K562 (cell line): Measurements from ENCODE around the gene NKG7. TPM values are rescaled to one million over a fixed set of nuclear protein-coding genes. Genes with fewer than 3 reads are reported as not detected.

Experiments used
- ARNT ChIP-seq, 2 experiments: fragments of 450-650 bp; IDR thresholded peaks; 2 replicates each; pipeline ENCODE4 v1.6.1; 2016; ENCODE audit warnings: mild to moderate bottlenecking in 1 of 2
- FOXK1 ChIP-seq: sonication (generic); formaldehyde crosslinking; IDR thresholded peaks from 2 replicates; pipeline ENCODE4 v1.8.0; 2022; ENCODE audit warnings: missing genetic modification reagents, mild to moderate bottlenecking, borderline replicate concordance
- HMGN3 ChIP-seq: IDR thresholded peaks from 2 replicates; pipeline ENCODE4 v1.6.1; 2011; ENCODE audit warnings: borderline replicate concordance, low read depth, mild to moderate bottlenecking, mixed read lengths, low read length; ENCODE audit not compliant: insufficient read length; ENCODE audit errors: extremely low read depth
- KAT8 ChIP-seq: fragments of 450-650 bp; IDR thresholded peaks from 2 replicates; pipeline ENCODE4 v1.6.1; 2016; ENCODE audit warnings: low read depth, mild to moderate bottlenecking
- MCM2 ChIP-seq: fragments of 450-650 bp; IDR thresholded peaks from 2 replicates; pipeline ENCODE4 v1.6.1; 2017; ENCODE audit warnings: low read depth, mild to moderate bottlenecking
- MIER1 ChIP-seq: fragments of 450-650 bp; IDR thresholded peaks from 2 replicates; pipeline ENCODE4 v1.6.1; 2016; ENCODE audit warnings: antibody characterized with exemption, mild to moderate bottlenecking, low read depth
- MTA2 ChIP-seq: fragments of 450-650 bp; IDR thresholded peaks from 2 replicates; pipeline ENCODE4 v1.6.1; 2016; ENCODE audit warnings: low read depth
- NCOA1 ChIP-seq: fragments of 450-650 bp; IDR thresholded peaks from 2 replicates; pipeline ENCODE4 v1.6.1; 2016; ENCODE audit warnings: low read depth
- SAP30 ChIP-seq: fragments of 200-600 bp; sonication (generic); IDR thresholded peaks from 2 replicates; pipeline ENCODE4 v1.6.1; 2012; ENCODE audit warnings: borderline replicate concordance, low read depth, mild to moderate bottlenecking, moderate library complexity, low read length, control low read depth, inconsistent platforms; ENCODE audit not compliant: insufficient read depth, poor library complexity, severe bottlenecking
- ZBTB8A ChIP-seq: fragments of 450-650 bp; IDR thresholded peaks from 2 replicates; pipeline ENCODE4 v1.6.1; 2018; ENCODE audit warnings: mild to moderate bottlenecking, moderate library complexity; ENCODE audit not compliant: partially characterized antibody
- ZEB2 ChIP-seq: fragments of 450-650 bp; IDR thresholded peaks from 2 replicates; pipeline ENCODE4 v1.6.1; 2016
- ZFX ChIP-seq: sonication (generic); formaldehyde crosslinking; IDR thresholded peaks from 2 replicates; pipeline ENCODE4 v1.8.0; 2022; ENCODE audit warnings: mild to moderate bottlenecking, missing genetic modification reagents, moderate library complexity
- ZNF133 ChIP-seq: fragments of 250-450 bp; sonication (Bioruptor Pico); IDR thresholded peaks from 2 replicates; pipeline ENCODE4 v1.4.0; 2020; ENCODE audit warnings: mild to moderate bottlenecking
- ZNF707 ChIP-seq: fragments of 250-450 bp; sonication (Bioruptor Pico); conservative IDR thresholded peaks from 2 replicates; pipeline ENCODE4 v1.8.0; 2022; ENCODE audit warnings: inconsistent platforms, mild to moderate bottlenecking, moderate library complexity
- ZZZ3 ChIP-seq: fragments of 450-650 bp; IDR thresholded peaks from 2 replicates; pipeline ENCODE4 v1.6.1; 2016; ENCODE audit warnings: antibody characterized with exemption, mild to moderate bottlenecking, moderate library complexity
- polyA plus RNA-seq, 8 experiments: library from polyadenylated mRNA; depleted of rRNA in 4 of 8; stranded (reverse) in 5 of 8; unstranded in 3 of 8; fragments of >200 nt; fragmentation: Nextera tagmentation in 2 of 8; fragmentation: Illumina TruSeq in 1 of 8; extraction: Ambion mirVana in 2 of 8; extraction: Trizol in 1 of 8; gene quantifications; 2 replicates each; pipeline versions ENCODE4 v1.2.1 to v1.2.3, GENCODE V29; 2011 to 2014; ENCODE audit warnings: inconsistent platforms in 1 of 8, missing spikeins in 1 of 8
- total RNA-seq, 7 experiments: library from RNA; depleted of rRNA in 6 of 7; stranded (reverse); fragments of >200 nt in 6 of 7; fragmentation: Illumina TruSeq in 2 of 7; extraction: Trizol in 2 of 7; gene quantifications; 2 replicates each; pipeline versions ENCODE4 v1.2.1 to v1.2.3, GENCODE V29; 2011 to 2021; ENCODE audit warnings: low replicate concordance in 1 of 7
- TF ChIP-seq, protein P1 (sequence below): fragments of 450-650 bp; IDR thresholded peaks from 2 replicates; pipeline ENCODE4 v1.6.1; 2016; ENCODE audit warnings: low read depth
- TF ChIP-seq, protein P2 (sequence below): fragments of 250-450 bp; sonication (Bioruptor Pico); IDR thresholded peaks from 2 replicates; pipeline ENCODE4 v1.4.0; 2020; ENCODE audit warnings: borderline replicate concordance
- TF ChIP-seq, protein P3 (sequence below): fragments of 200-400 bp; formaldehyde crosslinking; IDR thresholded peaks from 2 replicates; pipeline ENCODE4 v1.6.1; 2017; ENCODE audit warnings: mild to moderate bottlenecking, low read depth, low read length, moderate library complexity

NKG7 gene
- total and polyA plus RNA-seq, 9 of the 15 experiments (the other 6 are each of a cell fraction or from before 2014, with no cell fraction given), result 0.30 to 0.70 (median 0.51) TPM; not detected in 2

DNA sequence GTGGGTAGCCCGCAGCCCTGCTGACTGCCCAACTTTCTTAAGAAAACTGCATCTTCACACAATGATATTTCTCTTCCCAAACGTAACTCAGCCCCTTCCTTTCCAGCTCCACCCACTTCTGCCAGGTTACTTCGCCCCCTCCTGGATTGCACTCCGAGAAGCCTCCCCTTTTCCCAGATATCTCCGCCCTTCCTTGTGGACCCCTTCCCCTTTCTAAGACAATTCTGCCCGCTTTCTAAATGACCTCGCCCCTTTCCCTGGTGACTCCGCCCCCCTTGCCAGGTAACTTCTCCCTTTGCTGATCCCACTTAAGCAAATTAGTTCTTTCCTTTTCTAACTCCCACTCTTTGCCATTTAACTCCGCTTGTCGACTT, 33.2 kb downstream of the NKG7 start (continued):
- TF ChIP-seq, protein P1, sequence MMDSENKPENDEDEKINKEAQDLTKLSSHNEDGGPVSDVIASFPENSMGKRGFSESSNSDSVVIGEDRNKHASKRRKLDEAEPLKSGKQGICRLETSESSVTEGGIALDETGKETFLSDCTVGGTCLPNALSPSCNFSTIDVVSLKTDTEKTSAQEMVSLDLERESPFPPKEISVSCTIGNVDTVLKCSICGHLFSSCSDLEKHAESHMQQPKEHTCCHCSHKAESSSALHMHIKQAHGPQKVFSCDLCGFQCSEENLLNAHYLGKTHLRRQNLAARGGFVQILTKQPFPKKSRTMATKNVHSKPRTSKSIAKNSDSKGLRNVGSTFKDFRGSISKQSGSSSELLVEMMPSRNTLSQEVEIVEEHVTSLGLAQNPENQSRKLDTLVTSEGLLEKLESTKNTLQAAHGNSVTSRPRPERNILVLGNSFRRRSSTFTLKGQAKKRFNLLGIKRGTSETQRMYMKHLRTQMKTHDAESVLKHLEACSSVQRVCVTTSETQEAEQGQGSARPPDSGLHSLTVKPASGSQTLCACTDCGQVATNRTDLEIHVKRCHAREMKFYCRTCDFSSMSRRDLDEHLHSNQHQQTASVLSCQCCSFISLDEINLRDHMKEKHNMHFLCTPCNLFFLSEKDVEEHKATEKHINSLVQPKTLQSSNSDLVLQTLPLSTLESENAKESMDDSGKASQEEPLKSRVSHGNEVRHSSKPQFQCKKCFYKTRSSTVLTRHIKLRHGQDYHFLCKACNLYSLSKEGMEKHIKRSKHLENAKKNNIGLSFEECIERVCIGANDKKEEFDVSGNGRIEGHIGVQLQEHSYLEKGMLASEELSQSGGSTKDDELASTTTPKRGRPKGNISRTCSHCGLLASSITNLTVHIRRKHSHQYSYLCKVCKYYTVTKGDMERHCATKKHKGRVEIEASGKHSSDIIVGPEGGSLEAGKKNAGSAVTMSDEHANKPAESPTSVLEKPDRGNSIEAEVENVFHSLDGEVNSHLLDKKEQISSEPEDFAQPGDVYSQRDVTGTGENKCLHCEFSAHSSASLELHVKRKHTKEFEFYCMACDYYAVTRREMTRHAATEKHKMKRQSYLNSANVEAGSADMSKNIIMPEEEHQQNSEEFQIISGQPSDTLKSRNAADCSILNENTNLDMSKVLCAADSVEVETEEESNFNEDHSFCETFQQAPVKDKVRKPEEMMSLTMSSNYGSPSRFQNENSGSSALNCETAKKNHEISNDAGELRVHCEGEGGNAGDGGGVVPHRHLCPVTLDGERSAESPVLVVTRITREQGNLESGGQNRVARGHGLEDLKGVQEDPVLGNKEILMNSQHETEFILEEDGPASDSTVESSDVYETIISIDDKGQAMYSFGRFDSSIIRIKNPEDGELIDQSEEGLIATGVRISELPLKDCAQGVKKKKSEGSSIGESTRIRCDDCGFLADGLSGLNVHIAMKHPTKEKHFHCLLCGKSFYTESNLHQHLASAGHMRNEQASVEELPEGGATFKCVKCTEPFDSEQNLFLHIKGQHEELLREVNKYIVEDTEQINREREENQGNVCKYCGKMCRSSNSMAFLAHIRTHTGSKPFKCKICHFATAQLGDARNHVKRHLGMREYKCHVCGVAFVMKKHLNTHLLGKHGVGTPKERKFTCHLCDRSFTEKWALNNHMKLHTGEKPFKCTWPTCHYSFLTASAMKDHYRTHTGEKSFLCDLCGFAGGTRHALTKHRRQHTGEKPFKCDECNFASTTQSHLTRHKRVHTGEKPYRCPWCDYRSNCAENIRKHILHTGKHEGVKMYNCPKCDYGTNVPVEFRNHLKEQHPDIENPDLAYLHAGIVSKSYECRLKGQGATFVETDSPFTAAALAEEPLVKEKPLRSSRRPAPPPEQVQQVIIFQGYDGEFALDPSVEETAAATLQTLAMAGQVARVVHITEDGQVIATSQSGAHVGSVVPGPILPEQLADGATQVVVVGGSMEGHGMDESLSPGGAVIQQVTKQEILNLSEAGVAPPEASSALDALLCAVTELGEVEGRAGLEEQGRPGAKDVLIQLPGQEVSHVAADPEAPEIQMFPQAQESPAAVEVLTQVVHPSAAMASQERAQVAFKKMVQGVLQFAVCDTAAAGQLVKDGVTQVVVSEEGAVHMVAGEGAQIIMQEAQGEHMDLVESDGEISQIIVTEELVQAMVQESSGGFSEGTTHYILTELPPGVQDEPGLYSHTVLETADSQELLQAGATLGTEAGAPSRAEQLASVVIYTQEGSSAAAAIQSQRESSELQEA, result 0 out of 2 replicates have a peak, but pooled peaks have one; percentile 51
- TF ChIP-seq MCM2, result no peak
- peak; percentile 72; the same call in 1 of the 2 replicates for TF ChIP-seq MIER1
- TF ChIP-seq ZNF707 (CRISPR knock-in tag), result 0 out of 2 replicates have a peak, but pooled peaks have one; percentile 23
- TF ChIP-seq ZZZ3, result no peak
- no peak for TF ChIP-seq MTA2
- TF ChIP-seq ZEB2, result peak; percentile 51; the same call in 1 of the 2 replicates
- no peak for TF ChIP-seq HMGN3
- TF ChIP-seq, protein P2, sequence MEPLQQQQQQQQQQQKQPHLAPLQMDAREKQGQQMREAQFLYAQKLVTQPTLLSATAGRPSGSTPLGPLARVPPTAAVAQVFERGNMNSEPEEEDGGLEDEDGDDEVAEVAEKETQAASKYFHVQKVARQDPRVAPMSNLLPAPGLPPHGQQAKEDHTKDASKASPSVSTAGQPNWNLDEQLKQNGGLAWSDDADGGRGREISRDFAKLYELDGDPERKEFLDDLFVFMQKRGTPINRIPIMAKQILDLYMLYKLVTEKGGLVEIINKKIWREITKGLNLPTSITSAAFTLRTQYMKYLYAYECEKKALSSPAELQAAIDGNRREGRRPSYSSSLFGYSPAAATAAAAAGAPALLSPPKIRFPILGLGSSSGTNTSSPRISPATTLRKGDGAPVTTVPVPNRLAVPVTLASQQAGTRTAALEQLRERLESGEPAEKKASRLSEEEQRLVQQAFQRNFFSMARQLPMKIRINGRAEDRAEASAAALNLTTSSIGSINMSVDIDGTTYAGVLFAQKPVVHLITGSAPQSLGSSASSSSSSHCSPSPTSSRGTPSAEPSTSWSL (CRISPR knock-in tag), result no peak
- 0 out of 4 replicates have a peak, but pooled peaks have one; percentile 41 to 68 for TF ChIP-seq ARNT (IDR thresholded peaks at IDR 0.05)
- 0 out of 2 replicates have a peak, but pooled peaks have one; percentile 50 for TF ChIP-seq NCOA1
- TF ChIP-seq, protein P3, sequence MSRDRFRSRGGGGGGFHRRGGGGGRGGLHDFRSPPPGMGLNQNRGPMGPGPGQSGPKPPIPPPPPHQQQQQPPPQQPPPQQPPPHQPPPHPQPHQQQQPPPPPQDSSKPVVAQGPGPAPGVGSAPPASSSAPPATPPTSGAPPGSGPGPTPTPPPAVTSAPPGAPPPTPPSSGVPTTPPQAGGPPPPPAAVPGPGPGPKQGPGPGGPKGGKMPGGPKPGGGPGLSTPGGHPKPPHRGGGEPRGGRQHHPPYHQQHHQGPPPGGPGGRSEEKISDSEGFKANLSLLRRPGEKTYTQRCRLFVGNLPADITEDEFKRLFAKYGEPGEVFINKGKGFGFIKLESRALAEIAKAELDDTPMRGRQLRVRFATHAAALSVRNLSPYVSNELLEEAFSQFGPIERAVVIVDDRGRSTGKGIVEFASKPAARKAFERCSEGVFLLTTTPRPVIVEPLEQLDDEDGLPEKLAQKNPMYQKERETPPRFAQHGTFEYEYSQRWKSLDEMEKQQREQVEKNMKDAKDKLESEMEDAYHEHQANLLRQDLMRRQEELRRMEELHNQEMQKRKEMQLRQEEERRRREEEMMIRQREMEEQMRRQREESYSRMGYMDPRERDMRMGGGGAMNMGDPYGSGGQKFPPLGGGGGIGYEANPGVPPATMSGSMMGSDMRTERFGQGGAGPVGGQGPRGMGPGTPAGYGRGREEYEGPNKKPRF, result no peak
- TF ChIP-seq ZNF133, result 0 out of 2 replicates have a peak, but pooled peaks have one; percentile 34
- TF ChIP-seq ZFX (CRISPR knock-in tag), result no peak
- no peak for TF ChIP-seq ZBTB8A
- TF ChIP-seq FOXK1 (CRISPR knock-in tag), result no peak
- no peak for TF ChIP-seq KAT8
- TF ChIP-seq SAP30, result peak; percentile 13
